Measurements from ENCODE around the gene PSD2. TPM values are rescaled to one million over a fixed set of nuclear protein-coding genes. Genes with fewer than 3 reads are reported as not detected.
A peak's percentile ranks its signal among the peaks of the same experiment; 100 is the strongest.

Gene PSD2
- total RNA-seq, 1 donor from 2014 or later = 0.14 TPM

GRCh38 chr5:139770722-139771121 lies 24.9 kb upstream of the PSD2 start:
- Mint-ChIP-seq H3K9me3 (ENCODE audit: low read depth) (no peaks in the 10 kb centered on the region), H3K36me3 (ENCODE audit: insufficient read depth) (no peaks in the 10 kb centered on the region), H3K27me3 (peaks cover 27% of the 10 kb centered on the region), H3K4me3 (ENCODE audit: low read depth) (no peak overlapping the region), H3K27ac (no peak overlapping the region), H3K4me1 (ENCODE audit: low read depth) (no peaks in the 10 kb centered on the region)
- no peak for DNase-seq (ENCODE audit: low spot score, unreplicated experiment)
- no peak for TF ChIP-seq CTCF (IDR thresholded peaks at IDR 0.05; ENCODE audit: unreplicated experiment)

DNA sequence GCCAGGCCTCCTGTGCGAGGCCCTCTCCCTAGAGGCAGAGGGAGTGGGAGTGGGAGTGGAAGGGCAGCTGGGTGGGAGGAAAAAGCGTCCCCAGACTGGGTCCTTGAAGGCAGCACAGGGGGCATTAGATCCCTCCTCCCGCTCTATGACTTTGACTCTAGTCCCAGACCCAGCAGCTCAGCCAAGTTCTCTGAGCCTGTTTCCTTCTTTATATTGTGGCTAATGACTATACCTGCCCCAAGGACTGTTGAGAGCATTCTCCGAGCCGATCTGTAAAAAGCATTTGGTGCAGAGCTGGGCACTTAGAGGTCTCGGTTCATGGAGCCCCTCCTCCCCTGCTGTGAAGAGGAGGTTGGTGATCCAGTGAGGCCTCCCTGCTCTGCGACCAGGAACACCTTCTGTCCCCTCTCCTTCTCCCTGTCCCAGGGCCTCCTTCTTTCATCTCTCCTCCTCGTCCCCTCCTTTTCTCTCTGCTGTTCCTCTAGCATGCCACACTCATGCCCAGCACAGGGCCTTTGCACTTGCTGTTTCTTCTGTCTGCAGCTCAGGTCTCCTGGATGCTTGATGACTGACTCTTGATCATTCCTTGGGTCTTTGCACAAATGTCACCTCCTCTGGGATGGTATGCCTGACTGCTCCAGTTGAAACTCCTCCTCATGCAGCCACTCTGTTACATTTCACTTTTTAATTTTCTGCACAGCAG lies 23.4 kb upstream of the PSD2 start:
- Mint-ChIP-seq H3K4me3 (ENCODE audit: low read depth) (no peak overlapping the region), H3K36me3 (ENCODE audit: insufficient read depth) (no peaks in the 10 kb centered on the region), H3K27ac (no peak overlapping the region), H3K27me3 (peaks cover 24% of the 10 kb centered on the region), H3K9me3 (ENCODE audit: low read depth) (no peaks in the 10 kb centered on the region), H3K4me1 (ENCODE audit: low read depth) (no peaks in the 10 kb centered on the region)
- TF ChIP-seq CTCF (IDR thresholded peaks at IDR 0.05; ENCODE audit: unreplicated experiment) = no peak
- no peak for DNase-seq (ENCODE audit: low spot score, unreplicated experiment)

DNA sequence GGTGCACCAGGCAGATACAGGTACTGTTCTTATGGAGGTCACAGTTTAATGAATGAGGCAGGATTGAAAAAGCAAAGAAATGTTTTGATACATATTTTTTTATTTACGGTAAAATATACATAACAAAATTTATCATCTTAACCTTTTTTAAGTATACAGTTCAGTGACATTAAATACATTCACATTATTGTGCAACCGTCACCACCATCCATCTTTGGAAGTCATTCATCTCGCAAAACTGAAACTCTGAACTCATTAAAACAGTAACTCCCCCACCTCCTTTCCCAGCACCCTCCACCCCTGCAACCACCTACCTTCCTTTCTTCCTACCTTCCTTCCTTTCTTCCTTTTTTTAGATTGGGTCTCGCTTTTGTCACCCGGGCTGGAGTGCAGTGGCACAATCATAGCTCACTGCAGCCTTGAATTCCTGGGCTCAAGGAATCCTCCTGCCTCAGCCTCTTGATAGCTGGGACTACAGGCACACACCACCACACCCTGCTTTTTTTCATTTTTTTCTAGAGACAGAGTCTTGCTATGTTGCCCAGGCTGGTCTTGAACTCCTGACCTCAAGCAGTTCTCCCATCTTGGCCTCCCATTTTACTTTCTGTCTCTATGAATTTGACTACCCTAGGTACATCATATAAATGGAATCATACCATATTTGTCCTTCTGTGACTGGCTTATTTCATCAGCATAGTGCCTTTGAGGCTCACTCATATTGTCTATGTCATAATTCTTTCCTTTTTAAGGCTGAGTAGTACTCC lies 22.5 kb upstream of the PSD2 start:
- no peak for DNase-seq (ENCODE audit: low spot score, unreplicated experiment)
- no peak overlapping the region for H3K4me3 Mint-ChIP-seq (ENCODE audit: low read depth)
- no peak overlapping the region for H3K27ac Mint-ChIP-seq
- TF ChIP-seq CTCF (IDR thresholded peaks at IDR 0.05; ENCODE audit: unreplicated experiment) = no peak
- no peaks in the 10 kb centered on the region for H3K9me3 Mint-ChIP-seq (ENCODE audit: low read depth)
- H3K4me1 Mint-ChIP-seq (ENCODE audit: low read depth) = no peaks in the 10 kb centered on the region
- H3K36me3 Mint-ChIP-seq (ENCODE audit: insufficient read depth) = no peaks in the 10 kb centered on the region
- peaks cover 28% of the 10 kb centered on the region for H3K27me3 Mint-ChIP-seq

- peak; percentile 95 for TF ChIP-seq CTCF (IDR thresholded peaks at IDR 0.05; ENCODE audit: unreplicated experiment)
- Mint-ChIP-seq H3K9me3 (ENCODE audit: low read depth) (no peaks in the 10 kb centered on the region), H3K27ac (no peak overlapping the region), H3K36me3 (ENCODE audit: insufficient read depth) (no peaks in the 10 kb centered on the region), H3K4me3 (ENCODE audit: low read depth) (no peak overlapping the region), H3K4me1 (ENCODE audit: low read depth) (no peaks in the 10 kb centered on the region), H3K27me3 (peaks cover 28% of the 10 kb centered on the region)
- peak; percentile 82 for DNase-seq (ENCODE audit: low spot score, unreplicated experiment)
These were observed 20.5 kb upstream of the PSD2 start for GRCh38 chr5:139774980-139775661.

- no peak for DNase-seq (ENCODE audit: low spot score, unreplicated experiment)
- Mint-ChIP-seq H3K9me3 (ENCODE audit: low read depth) (no peaks in the 10 kb centered on the region), H3K36me3 (ENCODE audit: insufficient read depth) (no peaks in the 10 kb centered on the region), H3K4me1 (ENCODE audit: low read depth) (no peaks in the 10 kb centered on the region), H3K27ac (peak overlapping the region; percentile 33), H3K27me3 (peaks cover 36% of the 10 kb centered on the region), H3K4me3 (ENCODE audit: low read depth) (no peak overlapping the region)
- no peak for TF ChIP-seq CTCF (IDR thresholded peaks at IDR 0.05; ENCODE audit: unreplicated experiment)
These were observed 19.7 kb upstream of the PSD2 start for GRCh38 chr5:139775872-139776271.
